ENCODE data around the gene RHOV.

DNA sequence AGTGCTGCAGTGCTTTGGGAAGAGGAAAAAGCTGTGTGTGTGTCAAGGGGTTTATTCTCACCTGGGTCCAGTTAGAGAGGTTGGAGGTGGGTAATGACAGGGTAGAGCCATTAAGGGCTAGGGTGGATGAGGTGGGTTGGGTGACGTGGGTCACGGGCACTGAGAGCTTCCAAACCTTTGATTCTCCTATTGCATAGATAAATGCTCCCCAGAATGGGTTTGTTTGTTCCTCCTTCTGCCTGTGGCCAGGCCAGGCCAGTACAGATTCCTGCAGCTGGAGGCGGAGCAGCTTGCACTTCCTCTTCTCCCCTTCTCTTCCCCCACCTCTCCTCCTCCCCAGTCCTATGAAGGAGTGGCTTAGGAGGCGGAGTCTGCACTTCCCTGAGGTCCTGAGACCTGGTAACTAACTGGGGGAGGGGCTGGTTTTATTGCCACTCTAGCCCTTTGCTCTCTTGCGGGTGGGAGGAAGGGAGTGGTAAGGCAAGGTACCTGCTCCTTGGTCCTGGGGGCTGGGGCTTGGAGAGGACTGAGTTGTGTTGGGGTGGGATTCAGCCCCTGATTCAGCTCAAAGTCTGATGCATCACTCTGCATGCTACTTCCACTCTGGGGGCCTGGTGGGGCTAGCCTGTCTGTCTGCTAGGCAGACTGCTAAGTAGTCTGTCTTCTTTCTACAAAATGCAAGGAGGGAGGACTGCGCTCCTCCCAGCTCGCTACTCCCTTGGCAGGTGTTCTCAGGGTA, 26.6 kb downstream of the RHOV start:
- TF ChIP-seq, protein P1, sequence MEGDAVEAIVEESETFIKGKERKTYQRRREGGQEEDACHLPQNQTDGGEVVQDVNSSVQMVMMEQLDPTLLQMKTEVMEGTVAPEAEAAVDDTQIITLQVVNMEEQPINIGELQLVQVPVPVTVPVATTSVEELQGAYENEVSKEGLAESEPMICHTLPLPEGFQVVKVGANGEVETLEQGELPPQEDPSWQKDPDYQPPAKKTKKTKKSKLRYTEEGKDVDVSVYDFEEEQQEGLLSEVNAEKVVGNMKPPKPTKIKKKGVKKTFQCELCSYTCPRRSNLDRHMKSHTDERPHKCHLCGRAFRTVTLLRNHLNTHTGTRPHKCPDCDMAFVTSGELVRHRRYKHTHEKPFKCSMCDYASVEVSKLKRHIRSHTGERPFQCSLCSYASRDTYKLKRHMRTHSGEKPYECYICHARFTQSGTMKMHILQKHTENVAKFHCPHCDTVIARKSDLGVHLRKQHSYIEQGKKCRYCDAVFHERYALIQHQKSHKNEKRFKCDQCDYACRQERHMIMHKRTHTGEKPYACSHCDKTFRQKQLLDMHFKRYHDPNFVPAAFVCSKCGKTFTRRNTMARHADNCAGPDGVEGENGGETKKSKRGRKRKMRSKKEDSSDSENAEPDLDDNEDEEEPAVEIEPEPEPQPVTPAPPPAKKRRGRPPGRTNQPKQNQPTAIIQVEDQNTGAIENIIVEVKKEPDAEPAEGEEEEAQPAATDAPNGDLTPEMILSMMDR (IDR thresholded peaks at IDR 0.05) = peak in 3 of 4 experiments; percentile 22 to 57 (median 54)
- TF ChIP-seq POLR2A (IDR thresholded peaks at IDR 0.05) (peak; percentile 84), POLR2AphosphoS5 (IDR thresholded peaks at IDR 0.05) (peak; percentile 92)

Measured in prostate gland (tissue), 2 donors.